ENCODE measurements around the gene ANKS1A. TPM values are rescaled to one million over a fixed set of nuclear protein-coding genes. Genes with fewer than 3 reads are reported as not detected.
"Not testable (repeated sequence)": the region's sequence is repeated elsewhere in the genome, so short reads cannot be mapped to it uniquely, and the experiment has no call there.

ANKS1A gene
- total RNA-seq, 1 donor from 2014 or later, result 17.2 TPM

- H3K27ac Mint-ChIP-seq (ENCODE audit: unreplicated experiment); H3K9me3 Mint-ChIP-seq (ENCODE audit: low read depth); H3K36me3 Mint-ChIP-seq (ENCODE audit: low read depth); H3K4me1 Mint-ChIP-seq (ENCODE audit: low read depth); H3K27me3 Mint-ChIP-seq (ENCODE audit: low read depth); DNase-seq (ENCODE audit: low spot score); H3K4me3 Mint-ChIP-seq (ENCODE audit: unreplicated experiment): not testable (repeated sequence)
Measured at GRCh38 chr6:35001349-35001748, 112.3 kb downstream of the ANKS1A start.

GRCh38 chr6:35003886-35004530 is 115.0 kb downstream of the ANKS1A start:
- not testable (repeated sequence) for H3K27ac Mint-ChIP-seq (ENCODE audit: unreplicated experiment); H3K4me3 Mint-ChIP-seq (ENCODE audit: unreplicated experiment); DNase-seq (ENCODE audit: low spot score); H3K4me1 Mint-ChIP-seq (ENCODE audit: low read depth); H3K27me3 Mint-ChIP-seq (ENCODE audit: low read depth); H3K36me3 Mint-ChIP-seq (ENCODE audit: low read depth); H3K9me3 Mint-ChIP-seq (ENCODE audit: low read depth)

- Mint-ChIP-seq H3K27ac (ENCODE audit: unreplicated experiment) (no peak overlapping the region), H3K36me3 (ENCODE audit: low read depth) (peaks cover 5% of the 10 kb centered on the region), H3K4me3 (ENCODE audit: unreplicated experiment) (no peak overlapping the region), H3K9me3 (ENCODE audit: low read depth) (no peaks in the 10 kb centered on the region), H3K27me3 (ENCODE audit: low read depth) (no peaks in the 10 kb centered on the region), H3K4me1 (ENCODE audit: low read depth) (peaks cover 18% of the 10 kb centered on the region)
- DNase-seq (ENCODE audit: low spot score), result no peak
- TF ChIP-seq CTCF (IDR thresholded peaks at IDR 0.05), result no peak
Measured at GRCh38 chr6:35007016-35007415, 118.0 kb downstream of the ANKS1A start.

GRCh38 chr6:35008858-35009257 is 119.8 kb downstream of the ANKS1A start:
- H3K27ac Mint-ChIP-seq (ENCODE audit: unreplicated experiment), result no peak overlapping the region
- no peak overlapping the region for H3K4me3 Mint-ChIP-seq (ENCODE audit: unreplicated experiment)
- H3K36me3 Mint-ChIP-seq (ENCODE audit: low read depth), result peaks cover 5% of the 10 kb centered on the region
- no peaks in the 10 kb centered on the region for H3K9me3 Mint-ChIP-seq (ENCODE audit: low read depth)
- DNase-seq (ENCODE audit: low spot score), result no peak
- H3K4me1 Mint-ChIP-seq (ENCODE audit: low read depth), result peaks cover 18% of the 10 kb centered on the region
- H3K27me3 Mint-ChIP-seq (ENCODE audit: low read depth), result no peaks in the 10 kb centered on the region
- no peak for TF ChIP-seq CTCF (IDR thresholded peaks at IDR 0.05)

- DNase-seq (ENCODE audit: low spot score), result no peak
- Mint-ChIP-seq H3K4me3 (ENCODE audit: unreplicated experiment) (no peak overlapping the region), H3K9me3 (ENCODE audit: low read depth) (no peaks in the 10 kb centered on the region), H3K27ac (ENCODE audit: unreplicated experiment) (peak overlapping the region; percentile 38), H3K27me3 (ENCODE audit: low read depth) (no peaks in the 10 kb centered on the region), H3K4me1 (ENCODE audit: low read depth) (peaks cover 26% of the 10 kb centered on the region), H3K36me3 (ENCODE audit: low read depth) (peaks cover 5% of the 10 kb centered on the region)
- no peak for TF ChIP-seq CTCF (IDR thresholded peaks at IDR 0.05)
Measured at GRCh38 chr6:35011096-35012041, 122.3 kb downstream of the ANKS1A start.

- Mint-ChIP-seq H3K4me1 (ENCODE audit: low read depth) (peaks cover 42% of the 10 kb centered on the region), H3K4me3 (ENCODE audit: unreplicated experiment) (no peak overlapping the region), H3K27me3 (ENCODE audit: low read depth) (no peaks in the 10 kb centered on the region), H3K27ac (ENCODE audit: unreplicated experiment) (no peak overlapping the region), H3K9me3 (ENCODE audit: low read depth) (no peaks in the 10 kb centered on the region), H3K36me3 (ENCODE audit: low read depth) (peaks cover 5% of the 10 kb centered on the region)
- no peak for DNase-seq (ENCODE audit: low spot score)
- TF ChIP-seq CTCF (IDR thresholded peaks at IDR 0.05), result no peak
Measured at GRCh38 chr6:35013701-35014100, 124.6 kb downstream of the ANKS1A start.

All from chondrocyte (in vitro differentiated cells).